Mucosa of descending colon (tissue), 3 donors: Measurements from ENCODE around the gene HNMT. TPM values are rescaled to one million over a fixed set of nuclear protein-coding genes. Genes with fewer than 3 reads are reported as not detected.

ENCODE experiments used
- ATAC-seq: fragments of 200-7000 bp; cut with Tn5 transposase; one replicate; pipeline ENCODE4 v1.9.1; 2020; ENCODE audit warnings: mild to moderate bottlenecking, moderate library complexity
- DNase-seq, 3 donors: peaks; one replicate each; pipeline ENCODE4 v3.0.0-alpha.2; 2020
- H3K36me3 ChIP-seq: fragments of 200-600 bp; one replicate; pipeline ENCODE4 v1.8.0; 2021; ENCODE audit warnings: low read depth, mild to moderate bottlenecking
- H3K4me1 ChIP-seq: fragments of 200-600 bp; one replicate; pipeline ENCODE4 v1.8.0; 2021; ENCODE audit warnings: low read depth, mild to moderate bottlenecking
- H3K4me3 ChIP-seq: fragments of 200-600 bp; one replicate; pipeline ENCODE4 v1.8.0; 2021; ENCODE audit warnings: mild to moderate bottlenecking
- H3K9me3 ChIP-seq: fragments of 200-600 bp; one replicate; pipeline ENCODE4 v1.8.0; 2021; ENCODE audit warnings: mild to moderate bottlenecking
- CTCF ChIP-seq: fragments of 200-600 bp; IDR thresholded peaks from one replicate; pipeline ENCODE4 v1.8.0; 2022; ENCODE audit warnings: antibody characterized with exemption, mild to moderate bottlenecking
- intact Hi-C, 2 donors: fragments of 100-400 bp; cut with DNase I in 1 of 2; cut with micrococcal nuclease in 1 of 2; formaldehyde crosslinking; loops; one replicate each; pipeline versions ENCODE4 v1.11.0 to v1.11.1; 2022; cut with DNase I, micrococcal nuclease
- total RNA-seq, 3 donors: library from RNA; stranded (reverse); fragmentation: NEBNext Ultra II Directional in 2 of 3; extraction: Animal tissue kit (Norgen Biotek cat#: 25700) in 2 of 3; gene quantifications; one replicate each; pipeline versions ENCODE4 v1.2.1 to v1.2.4, GENCODE V29; 2021 to 2023
- donor health status: DM: no; HTN: no; CAD: no; lungs with moderate emphysema.
- donor health status: DM: no; HTN: no; CAD: no.
- donor health status: DM: no; HTN: yes; CAD: no.

The HNMT gene
- total RNA-seq, 3 donors from 2014 or later: 42.6 to 114 (median 62.9) TPM

GRCh38 chr2:137997733-137998132, 33.5 kb downstream of the HNMT start:
- intact Hi-C loops: no loop called here
- no peak for DNase-seq
- H3K4me3 ChIP-seq: no peak overlapping the region
- H3K9me3 ChIP-seq: peaks cover 34% of the 10 kb centered on the region
- ATAC-seq: no peak
- no peaks in the 10 kb centered on the region for H3K4me1 ChIP-seq
- no peak for TF ChIP-seq CTCF
- no peaks in the 10 kb centered on the region for H3K36me3 ChIP-seq

- no peaks in the 10 kb centered on the region for H3K4me1 ChIP-seq
- H3K9me3 ChIP-seq: peaks cover 26% of the 10 kb centered on the region
- no peaks in the 10 kb centered on the region for H3K36me3 ChIP-seq
- intact Hi-C loops: no loop called here
- no peak for TF ChIP-seq CTCF
- ATAC-seq (no peak), DNase-seq (no peak)
- H3K4me3 ChIP-seq: no peak overlapping the region
Observed at GRCh38 chr2:137998503-137998902, 34.2 kb downstream of the HNMT start.

- Histone ChIP-seq H3K9me3 (peaks cover 18% of the 10 kb centered on the region), H3K36me3 (no peaks in the 10 kb centered on the region), H3K4me3 (no peak overlapping the region), H3K4me1 (no peaks in the 10 kb centered on the region)
- intact Hi-C loops: no loop called here
- DNase-seq (no peak), ATAC-seq (no peak)
- TF ChIP-seq CTCF: no peak
Observed at GRCh38 chr2:137999273-137999672, 35.0 kb downstream of the HNMT start.

GRCh38 chr2:138000009-138000408, 35.7 kb downstream of the HNMT start:
- TF ChIP-seq CTCF: no peak
- ATAC-seq: no peak
- no peak for DNase-seq
- H3K9me3 ChIP-seq: peaks cover 17% of the 10 kb centered on the region
- intact Hi-C loops: no loop called here
- no peak overlapping the region for H3K4me3 ChIP-seq
- no peaks in the 10 kb centered on the region for H3K36me3 ChIP-seq
- H3K4me1 ChIP-seq: no peaks in the 10 kb centered on the region

- no peak for TF ChIP-seq CTCF
- Histone ChIP-seq H3K9me3 (peaks cover 12% of the 10 kb centered on the region), H3K4me1 (no peaks in the 10 kb centered on the region), H3K4me3 (no peak overlapping the region), H3K36me3 (no peaks in the 10 kb centered on the region)
- intact Hi-C loops: no loop called here
- no peak for ATAC-seq
- no peak for DNase-seq
Observed at GRCh38 chr2:138000796-138001195, 36.5 kb downstream of the HNMT start.

GRCh38 chr2:138003411-138003810, 39.1 kb downstream of the HNMT start:
- Histone ChIP-seq H3K4me3 (no peak overlapping the region), H3K36me3 (no peaks in the 10 kb centered on the region)
- no peak for ATAC-seq

More at GRCh38 chr2:138003411-138003810, 39.1 kb downstream of the HNMT start:
- no peak for TF ChIP-seq CTCF
- H3K9me3 ChIP-seq: no peaks in the 10 kb centered on the region
- intact Hi-C loops: no loop called here
- H3K4me1 ChIP-seq: no peaks in the 10 kb centered on the region
- DNase-seq: no peak
